Fibroblast of villous mesenchyme (primary cell): ENCODE measurements around the gene TNFAIP8L1. TPM values are rescaled to one million over a fixed set of nuclear protein-coding genes. Genes with fewer than 3 reads are reported as not detected.

ENCODE experiments used
- DNase-seq: peaks from one replicate; pipeline ENCODE4 v3.0.0-alpha.2; 2010; ENCODE audit warnings: low read depth
- H3K4me3 ChIP-seq: 2 replicates; pipeline ENCODE4 v1.5.1; 2011; ENCODE audit warnings: low read depth, mild to moderate bottlenecking, low read length
- total RNA-seq: library from RNA; depleted of rRNA; stranded (reverse); fragments of >200 nt; gene quantifications from 2 replicates; pipeline ENCODE4 v1.2.3, GENCODE V29; 2012
- TF ChIP-seq, protein P1 (sequence below): IDR thresholded peaks from 2 replicates; pipeline ENCODE4 v1.5.1; 2012; ENCODE audit warnings: low read depth, mild to moderate bottlenecking, low read length; ENCODE audit not compliant: insufficient read depth

The TNFAIP8L1 gene
- total RNA-seq, 1 donor: 4.3 TPM

DNA sequence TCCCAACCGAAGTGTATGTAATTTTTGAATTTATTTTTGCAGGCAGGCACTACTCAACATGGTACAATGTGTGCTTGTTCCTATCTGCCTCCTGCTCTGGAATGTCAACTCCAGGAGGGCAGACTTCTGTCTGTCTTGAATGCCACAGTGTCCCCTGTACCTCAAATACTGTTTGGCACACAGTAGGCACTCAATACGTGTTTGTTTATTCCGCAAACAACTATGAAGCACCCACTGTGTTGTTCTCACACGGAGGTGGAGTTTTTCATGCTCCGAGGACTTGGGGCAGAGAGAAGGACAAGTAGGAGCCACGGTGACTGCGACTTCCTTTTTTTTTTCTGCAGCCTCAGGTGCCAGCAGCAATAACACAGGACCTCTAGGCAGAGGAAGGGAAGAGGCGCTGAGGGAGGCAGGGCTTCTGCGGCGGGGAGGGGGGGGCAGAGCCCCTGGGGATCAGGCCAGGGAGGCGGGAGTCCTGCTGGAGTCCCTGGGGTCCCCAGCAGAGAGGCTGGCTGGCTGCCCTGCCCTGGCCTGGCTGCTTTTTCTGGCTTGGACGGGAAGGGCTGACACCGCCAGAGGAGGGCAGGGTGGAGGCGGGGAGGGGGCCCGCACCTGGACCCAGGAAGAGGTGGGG, 29.3 kb upstream of the TNFAIP8L1 start:
- no peak for DNase-seq
- TF ChIP-seq, protein P1, sequence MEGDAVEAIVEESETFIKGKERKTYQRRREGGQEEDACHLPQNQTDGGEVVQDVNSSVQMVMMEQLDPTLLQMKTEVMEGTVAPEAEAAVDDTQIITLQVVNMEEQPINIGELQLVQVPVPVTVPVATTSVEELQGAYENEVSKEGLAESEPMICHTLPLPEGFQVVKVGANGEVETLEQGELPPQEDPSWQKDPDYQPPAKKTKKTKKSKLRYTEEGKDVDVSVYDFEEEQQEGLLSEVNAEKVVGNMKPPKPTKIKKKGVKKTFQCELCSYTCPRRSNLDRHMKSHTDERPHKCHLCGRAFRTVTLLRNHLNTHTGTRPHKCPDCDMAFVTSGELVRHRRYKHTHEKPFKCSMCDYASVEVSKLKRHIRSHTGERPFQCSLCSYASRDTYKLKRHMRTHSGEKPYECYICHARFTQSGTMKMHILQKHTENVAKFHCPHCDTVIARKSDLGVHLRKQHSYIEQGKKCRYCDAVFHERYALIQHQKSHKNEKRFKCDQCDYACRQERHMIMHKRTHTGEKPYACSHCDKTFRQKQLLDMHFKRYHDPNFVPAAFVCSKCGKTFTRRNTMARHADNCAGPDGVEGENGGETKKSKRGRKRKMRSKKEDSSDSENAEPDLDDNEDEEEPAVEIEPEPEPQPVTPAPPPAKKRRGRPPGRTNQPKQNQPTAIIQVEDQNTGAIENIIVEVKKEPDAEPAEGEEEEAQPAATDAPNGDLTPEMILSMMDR: no peak
- no peak overlapping the region for H3K4me3 ChIP-seq

DNA sequence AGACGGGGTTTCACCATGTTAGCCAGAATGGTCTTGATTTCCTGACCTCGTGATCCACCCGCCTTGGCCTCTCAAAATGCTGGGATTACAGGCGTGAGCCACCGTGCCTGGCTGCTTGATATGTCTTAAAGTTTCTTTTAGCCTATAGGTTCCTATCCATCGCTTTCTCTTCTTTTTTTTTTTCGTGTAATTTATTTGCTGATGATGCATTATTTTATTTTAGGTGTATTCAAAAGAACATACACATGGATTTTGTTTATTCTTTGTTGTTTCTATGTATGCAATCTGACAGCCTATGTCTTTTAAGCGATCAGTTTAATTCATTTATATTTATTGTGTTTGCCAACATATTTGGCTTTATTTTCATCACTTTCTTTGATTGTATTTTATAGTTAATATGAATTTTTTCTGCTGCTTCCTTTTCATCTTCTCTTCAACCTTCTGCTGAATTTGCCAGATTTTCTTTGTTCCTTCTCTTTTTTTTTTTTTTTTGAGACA, 26.0 kb upstream of the TNFAIP8L1 start:
- TF ChIP-seq, protein P1: no peak
- DNase-seq: no peak
- no peak overlapping the region for H3K4me3 ChIP-seq

DNA sequence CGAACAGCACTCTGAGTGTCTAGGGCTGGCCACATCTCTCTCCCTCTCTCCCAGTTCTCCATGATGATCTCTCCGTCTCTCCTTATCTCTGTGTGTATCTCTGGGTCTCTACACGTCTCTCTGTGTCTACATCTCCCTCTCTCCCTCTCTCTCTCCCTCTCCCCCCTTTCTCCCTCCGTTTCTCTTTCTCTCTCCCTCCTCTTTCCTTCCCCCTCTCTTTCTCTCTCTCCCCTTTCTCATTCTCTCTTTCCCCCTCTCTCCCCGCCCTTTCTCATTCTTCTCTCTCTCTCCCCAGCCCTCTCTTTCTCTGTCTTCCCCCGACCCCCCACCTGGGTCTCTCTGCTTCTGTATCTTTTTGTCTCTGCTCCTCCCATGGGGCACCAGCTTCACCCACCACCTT, 21.3 kb upstream of the TNFAIP8L1 start:
- TF ChIP-seq, protein P1: no peak
- H3K4me3 ChIP-seq: no peak overlapping the region
- DNase-seq: no peak

GRCh38 chr19:4619668-4620294, 19.5 kb upstream of the TNFAIP8L1 start:
- TF ChIP-seq, protein P1: no peak
- no peak overlapping the region for H3K4me3 ChIP-seq
- no peak for DNase-seq

DNA sequence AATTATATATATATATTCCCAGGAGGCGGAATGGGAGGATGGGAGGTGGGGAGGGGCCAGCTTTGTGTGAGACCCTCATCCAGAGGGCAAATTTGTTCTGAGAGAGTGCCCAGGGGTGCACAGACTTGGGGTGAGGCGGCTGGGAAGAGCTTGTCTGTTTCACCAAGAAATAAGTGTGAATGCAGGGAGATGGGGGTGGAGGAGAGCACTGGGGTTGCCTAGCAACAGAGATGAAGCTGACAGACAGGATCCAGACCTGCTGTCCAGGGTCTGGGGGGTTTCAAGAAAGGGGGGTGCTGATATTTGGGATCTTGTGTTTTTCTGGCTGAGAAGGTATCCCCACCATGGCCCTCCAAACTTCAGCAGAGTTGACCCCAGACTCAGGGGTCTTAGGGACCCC, 18.6 kb upstream of the TNFAIP8L1 start:
- H3K4me3 ChIP-seq: no peak overlapping the region
- no peak for DNase-seq
- TF ChIP-seq, protein P1: no peak

GRCh38 chr19:4622695-4623421, 16.5 kb upstream of the TNFAIP8L1 start:
- DNase-seq: no peak
- H3K4me3 ChIP-seq: no peak overlapping the region
- TF ChIP-seq, protein P1: no peak
